ENCODE data around the gene IGFN1.

Gene IGFN1

GRCh38 chr1:201163707-201164106 is 26.9 kb upstream of the IGFN1 start:
- DNase-seq: no peak

- no peak for DNase-seq
Measured at GRCh38 chr1:201164645-201165044, 26.0 kb upstream of the IGFN1 start.

- DNase-seq: no peak
Measured at GRCh38 chr1:201167041-201167991, 23.3 kb upstream of the IGFN1 start.

GRCh38 chr1:201169203-201169602 is 21.4 kb upstream of the IGFN1 start:
- no peak for DNase-seq

- peak in 1 of 14 donors; percentile 41 for DNase-seq
Measured at GRCh38 chr1:201169971-201170532, 20.6 kb upstream of the IGFN1 start.

- DNase-seq: peak; percentile 56 to 90 (median 86)
Measured at GRCh38 chr1:201170533-201171062, 20.0 kb upstream of the IGFN1 start.

GRCh38 chr1:201171063-201172036 is 19.3 kb upstream of the IGFN1 start:
- peak in 2 of 14 donors; percentile 61 to 66 for DNase-seq

- DNase-seq: no peak
Measured at GRCh38 chr1:201172326-201172725, 18.3 kb upstream of the IGFN1 start.

- DNase-seq: no peak
Measured at GRCh38 chr1:201172999-201173610, 17.5 kb upstream of the IGFN1 start.

- DNase-seq: no peak
Measured at GRCh38 chr1:201173736-201174135, 16.9 kb upstream of the IGFN1 start.

GRCh38 chr1:201175820-201176500 is 14.7 kb upstream of the IGFN1 start:
- DNase-seq: no peak

GRCh38 chr1:201176940-201177339 is 13.7 kb upstream of the IGFN1 start:
- no peak for DNase-seq

- no peak for DNase-seq
Measured at GRCh38 chr1:201178718-201179117, 11.9 kb upstream of the IGFN1 start.

GRCh38 chr1:201180141-201180540 is 10.5 kb upstream of the IGFN1 start:
- DNase-seq: no peak

GRCh38 chr1:201180901-201181300 is 9.7 kb upstream of the IGFN1 start:
- no peak for DNase-seq

- DNase-seq: no peak
Measured at GRCh38 chr1:201181323-201181722, 9.3 kb upstream of the IGFN1 start.

GRCh38 chr1:201181726-201182125 is 8.9 kb upstream of the IGFN1 start:
- no peak for DNase-seq

- DNase-seq: no peak
Measured at GRCh38 chr1:201183209-201183608, 7.4 kb upstream of the IGFN1 start.

- DNase-seq: no peak
Measured at GRCh38 chr1:201183753-201184152, 6.9 kb upstream of the IGFN1 start.

GRCh38 chr1:201184307-201185122 is 6.1 kb upstream of the IGFN1 start:
- peak in 2 of 14 donors; percentile 7 to 33 for DNase-seq

- peak in 1 of 14 donors; percentile 4 for DNase-seq
Measured at GRCh38 chr1:201185123-201185453, 5.5 kb upstream of the IGFN1 start.

Data from C1 segment of cervical spinal cord (tissue), 14 donors.